Psoas muscle (tissue), 8 donors: Measurements from ENCODE around the gene RAMP1. TPM values are rescaled to one million over a fixed set of nuclear protein-coding genes. Genes with fewer than 3 reads are reported as not detected.
A peak's percentile ranks its signal among the peaks of the same experiment; 100 is the strongest.

Experiments used
- ATAC-seq, 4 donors: fragments of 200-7000 bp; cut with Tn5 transposase; one replicate each; pipeline ENCODE4 v1.9.1; 2020; ENCODE audit warnings: moderate library complexity in 3 of 4, mild to moderate bottlenecking in 2 of 4
- DNase-seq, 2 donors: peaks; one replicate each; pipeline ENCODE4 v3.0.0-alpha.2; 2020
- H3K27ac ChIP-seq: fragments of 200-600 bp; one replicate; pipeline ENCODE4 v1.8.0; 2022
- H3K27me3 ChIP-seq, 3 donors: fragments of 200-600 bp in 1 of 3; one replicate each; pipeline versions ENCODE4 v1.6.1 to v1.8.0; 2013 to 2022; ENCODE audit warnings: low read length in 2 of 3, mild to moderate bottlenecking in 2 of 3, moderate library complexity in 1 of 3; ENCODE audit not compliant: insufficient read depth in 3 of 3
- H3K36me3 ChIP-seq, 2 donors: fragments of 200-600 bp in 1 of 2; one replicate each; pipeline versions ENCODE4 v1.6.1 to v1.8.0; 2013 to 2022; ENCODE audit warnings: low read depth in 1 of 2, mild to moderate bottlenecking in 1 of 2, moderate library complexity in 1 of 2; ENCODE audit not compliant: insufficient read depth in 1 of 2
- H3K4me1 ChIP-seq: fragments of 200-600 bp; one replicate; pipeline ENCODE4 v1.8.0; 2022
- H3K4me3 ChIP-seq: fragments of 200-600 bp; one replicate; pipeline ENCODE4 v1.8.0; 2022; ENCODE audit warnings: mild to moderate bottlenecking
- H3K9me3 ChIP-seq: fragments of 200-600 bp; one replicate; pipeline ENCODE4 v1.8.0; 2022
- CTCF ChIP-seq: fragments of 200-600 bp; IDR thresholded peaks from one replicate; pipeline ENCODE4 v1.8.0; 2022; ENCODE audit warnings: antibody characterized with exemption
- WGBS, 3 donors: extraction: QIAGEN DNeasy Blood & Tissue Kit; methylation state at CpG; one replicate each; pipeline versions ENCODE4 v1.1.6 to v1.1.7; 2013; 5-methylcytosine and 5-hydroxymethylcytosine counted together
- intact Hi-C, 2 donors: fragments of 100-400 bp; cut with DNase I; formaldehyde crosslinking; loops; one replicate each; pipeline versions ENCODE4 v1.11.0 to v1.14.2; 2022
- polyA plus RNA-seq, 3 donors: library from polyadenylated mRNA; stranded (reverse); fragments of 200-250 nt; gene quantifications; one replicate each; pipeline ENCODE4 v1.2.3, GENCODE V29; 2013
- total RNA-seq, 4 donors: library from RNA; stranded (reverse); fragmentation: NEBNext Ultra II Directional in 2 of 4; extraction: Animal tissue kit (Norgen Biotek cat#: 25700) in 2 of 4; gene quantifications; one replicate each; pipeline versions ENCODE4 v1.2.1 to v1.2.4, GENCODE V29; 2021 to 2023
- donor health status: healthy with polysubstance abuse.
- donor health status: DM: no; HTN: no; CAD: no; lungs with moderate emphysema.
- donor health status: Bipolar disorder and iron deficiency.
- donor health status: healthy.
- donor health status: DM: yes; HTN: yes; CAD: no.
- donor health status: DM: no; HTN: no; CAD: no.
- donor health status: DM: no; HTN: no; CAD: no.
- donor health status: DM: yes; HTN: yes; CAD: no.

The RAMP1 gene
- total and polyA plus RNA-seq, 7 donors, result 32.8 to 367 (median 91.9) TPM

- DNase-seq, result peak in 1 of 2 donors; percentile 45
- H3K27ac ChIP-seq, result peak overlapping the region; percentile 38
- no peaks in the 10 kb centered on the region for H3K9me3 ChIP-seq
- H3K36me3 ChIP-seq, result peaks cover 0 to 9% of the 10 kb centered on the region in 2 donors
- H3K4me1 ChIP-seq, result peaks cover 36% of the 10 kb centered on the region
- no peak for TF ChIP-seq CTCF
- no peak overlapping the region for H3K4me3 ChIP-seq
- peak in 1 of 4 donors; percentile 28 for ATAC-seq
- WGBS, 3 donors, result 84 to 89% (median 88%) methylated on average over 14 of the region's 14 CpGs
- intact Hi-C loops, result no loop called here
- H3K27me3 ChIP-seq, result no peaks in the 10 kb centered on the region
These were observed 14.6 kb downstream of the RAMP1 start for GRCh38 chr2:237873897-237874551.

- Histone ChIP-seq H3K4me1 (peaks cover 36% of the 10 kb centered on the region), H3K27ac (peak overlapping the region; percentile 38), H3K4me3 (no peak overlapping the region), H3K27me3 (no peaks in the 10 kb centered on the region), H3K36me3 (peaks cover 0 to 9% of the 10 kb centered on the region in 2 donors), H3K9me3 (no peaks in the 10 kb centered on the region)
- ATAC-seq, result peak; percentile 59 to 83 (median 66)
- DNase-seq, result peak in 1 of 2 donors; percentile 69
- TF ChIP-seq CTCF, result no peak
- WGBS, 3 donors, result 50 to 74% (median 69%) methylated on average over 7 of the region's 7 CpGs
- intact Hi-C loops, result no loop called here
These were observed 15.2 kb downstream of the RAMP1 start for GRCh38 chr2:237874585-237875161.

GRCh38 chr2:237875256-237876060 is 16.0 kb downstream of the RAMP1 start:
- no peak for TF ChIP-seq CTCF
- WGBS, 3 donors, result 87 to 96% (median 88%) methylated on average over 16 of the region's 16 CpGs
- Histone ChIP-seq H3K4me1 (peaks cover 33% of the 10 kb centered on the region), H3K27me3 (no peaks in the 10 kb centered on the region), H3K4me3 (no peak overlapping the region), H3K27ac (peak overlapping the region; percentile 38), H3K9me3 (no peaks in the 10 kb centered on the region), H3K36me3 (peaks cover 0 to 9% of the 10 kb centered on the region in 2 donors)
- ATAC-seq (no peak), DNase-seq (peak in 1 of 2 donors; percentile 30)
- intact Hi-C loops, result no loop called here

- intact Hi-C loops, result no loop called here
- WGBS, 3 donors, result 82 to 88% (median 85%) methylated on average over 14 of the region's 14 CpGs
- ATAC-seq (no peak), DNase-seq (peak in 1 of 2 donors; percentile 35)
- Histone ChIP-seq H3K4me1 (peaks cover 33% of the 10 kb centered on the region), H3K4me3 (no peak overlapping the region), H3K27me3 (no peaks in the 10 kb centered on the region), H3K27ac (no peak overlapping the region), H3K36me3 (peaks cover 0 to 15% of the 10 kb centered on the region in 2 donors), H3K9me3 (no peaks in the 10 kb centered on the region)
- no peak for TF ChIP-seq CTCF
These were observed 16.7 kb downstream of the RAMP1 start for GRCh38 chr2:237876061-237876526.
